ENCODE data around the gene ASB3. TPM values are rescaled to one million over a fixed set of nuclear protein-coding genes. Genes with fewer than 3 reads are reported as not detected.

Gene ASB3
- total and polyA plus RNA-seq, 9 of the 15 experiments (the other 6 are each of a cell fraction or from before 2014, with no cell fraction given), result 13.6 to 35.3 (median 18.7) TPM

DNA sequence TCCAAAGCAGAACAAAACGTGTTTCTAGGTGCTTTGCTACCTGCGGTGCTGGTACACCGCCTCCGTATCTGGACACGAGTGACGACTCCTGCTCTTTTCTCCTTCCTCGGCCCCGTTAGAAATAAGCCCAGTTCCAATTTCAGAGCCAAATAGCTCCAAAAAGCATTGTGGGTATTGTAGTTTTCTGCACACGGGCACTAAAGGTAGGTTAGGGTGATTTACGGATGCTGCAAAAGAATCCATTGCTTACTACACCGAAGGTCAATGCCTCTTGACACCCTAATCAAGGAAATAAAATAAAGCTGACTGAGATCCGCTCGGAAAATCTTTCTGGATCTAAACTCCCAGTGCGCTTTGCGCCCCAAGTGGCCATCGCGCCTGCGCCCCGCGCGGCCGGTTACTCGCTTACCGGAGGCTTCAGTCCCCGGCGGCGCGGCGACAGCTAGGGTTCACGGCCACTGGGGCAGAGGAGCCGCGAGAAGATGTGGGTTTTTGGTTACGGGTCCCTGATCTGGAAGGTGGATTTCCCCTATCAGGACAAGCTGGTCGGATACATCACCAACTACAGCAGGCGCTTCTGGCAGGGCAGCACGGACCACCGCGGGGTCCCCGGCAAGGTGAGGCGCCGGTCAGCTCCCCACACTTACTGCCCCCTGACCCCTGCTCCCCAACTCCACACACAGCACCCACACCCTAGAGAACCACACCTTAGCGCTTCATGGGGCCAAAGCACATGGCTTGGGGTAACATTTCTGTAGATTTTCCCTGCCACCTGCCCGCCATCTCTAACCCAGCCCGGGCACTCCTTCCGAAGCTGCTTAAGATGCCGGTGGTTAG is 19.1 kb downstream of the ASB3 start, which contains the start of gene CHAC2 (continued):
- TF ChIP-seq CUX1 (CRISPR knock-in tag; IDR thresholded peaks at IDR 0.05) (no peak), BRD9 (IDR thresholded peaks at IDR 0.05; ENCODE audit: low read depth, partially characterized antibody) (no peak), NFATC3 (IDR thresholded peaks at IDR 0.05) (no peak), RFX7 (CRISPR knock-in tag; IDR thresholded peaks at IDR 0.05) (no peak), NRF1 (conservative IDR thresholded peaks at IDR 0.05 in 1 of 2, IDR thresholded peaks at IDR 0.05 in 1 of 2) (peak; percentile 96), CC2D1A (IDR thresholded peaks at IDR 0.05) (no peak), GMEB1 (CRISPR knock-in tag; IDR thresholded peaks at IDR 0.05) (no peak), MTA2 (IDR thresholded peaks at IDR 0.05; ENCODE audit: low read depth) (no peak), U2AF2 (optimal IDR thresholded peaks at IDR 0.05; ENCODE audit: low read depth, low read length) (no peak), HLTF (IDR thresholded peaks at IDR 0.05) (peak; percentile 59; the same call in 1 of the 2 replicates), ESRRB (CRISPR knock-in tag; IDR thresholded peaks at IDR 0.05; ENCODE audit: borderline replicate concordance) (no peak), MEF2A (IDR thresholded peaks at IDR 0.05; ENCODE audit: control insufficient read depth, low read depth, low read length) (no peak), RBM14 (IDR thresholded peaks at IDR 0.05; ENCODE audit: borderline replicate concordance, insufficient read depth, low read depth, low read length) (no peak), TCF7L2 (IDR thresholded peaks at IDR 0.05; ENCODE audit: low read depth, low read length) (no peak), ELF1 (tag; IDR thresholded peaks at IDR 0.05) (no peak), ZFP30 (CRISPR knock-in tag; IDR thresholded peaks at IDR 0.05; ENCODE audit: borderline replicate concordance) (no peak), ZBED1 (IDR thresholded peaks at IDR 0.05) (no peak), KDM2B (CRISPR knock-in tag; IDR thresholded peaks at IDR 0.05) (no peak), RBM22 (IDR thresholded peaks at IDR 0.05; ENCODE audit: low read depth, low read length, poor library complexity, severe bottlenecking) (peak; percentile 41), CBX8 (IDR thresholded peaks at IDR 0.05; ENCODE audit: borderline replicate concordance, extremely low read depth, low read depth, low read length, poor library complexity, severe bottlenecking) (no peak)
- TF ChIP-seq, protein P1, sequence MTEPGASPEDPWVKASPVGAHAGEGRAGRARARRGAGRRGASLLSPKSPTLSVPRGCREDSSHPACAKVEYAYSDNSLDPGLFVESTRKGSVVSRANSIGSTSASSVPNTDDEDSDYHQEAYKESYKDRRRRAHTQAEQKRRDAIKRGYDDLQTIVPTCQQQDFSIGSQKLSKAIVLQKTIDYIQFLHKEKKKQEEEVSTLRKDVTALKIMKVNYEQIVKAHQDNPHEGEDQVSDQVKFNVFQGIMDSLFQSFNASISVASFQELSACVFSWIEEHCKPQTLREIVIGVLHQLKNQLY (CRISPR knock-in tag; conservative IDR thresholded peaks at IDR 0.05), result no peak
